ENCODE data around the gene RASGEF1C.
A peak's percentile ranks its signal among the peaks of the same experiment; 100 is the strongest.

The RASGEF1C gene

DNA sequence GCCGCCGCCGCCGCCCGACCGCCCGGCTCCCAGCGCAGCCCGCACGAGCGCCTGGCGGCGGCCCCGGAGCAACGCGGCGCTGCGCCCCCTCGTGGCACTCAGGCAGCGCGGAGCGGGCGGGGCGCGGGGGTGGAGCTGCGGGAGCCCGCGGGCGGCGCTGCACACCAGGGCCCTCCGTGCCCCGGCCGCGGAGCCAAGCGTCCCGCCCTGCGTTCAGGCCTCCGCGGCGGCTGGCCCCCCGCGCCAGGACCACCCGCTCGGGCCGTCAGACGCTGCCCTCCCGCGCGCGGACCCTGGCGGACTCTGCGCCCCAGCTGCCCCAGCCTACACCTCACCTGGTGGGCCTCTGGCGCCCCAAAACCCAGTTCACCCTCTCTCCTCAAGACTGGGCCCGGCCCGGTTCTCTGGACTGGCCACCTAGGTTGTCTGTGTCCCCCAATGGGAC is at the start of gene RASGEF1C:
TSS of gene RASGEF1C (minus strand) at position 75 of the 445 bp plus-strand sequence. CDS start 71,159 bp downstream, outside the sequence.
- peaks cover 13% of the 10 kb centered on the region for H3K4me1 Mint-ChIP-seq
- H3K27me3 Mint-ChIP-seq: peaks cover 81% of the 10 kb centered on the region
- peaks cover 6% of the 10 kb centered on the region for H3K9me3 Mint-ChIP-seq

GRCh38 chr5:180253036-180253824 is 44.2 kb upstream of the RASGEF1C start:
- Mint-ChIP-seq H3K27me3 (no peaks in the 10 kb centered on the region), H3K4me1 (no peaks in the 10 kb centered on the region), H3K4me3 (no peak overlapping the region), H3K36me3 (peaks cover 100% of the 10 kb centered on the region), H3K9me3 (peaks cover 42% of the 10 kb centered on the region), H3K27ac (no peak overlapping the region)
- no peak for ATAC-seq

More for the DNA sequence above, at the start of gene RASGEF1C:
- Mint-ChIP-seq H3K27ac (no peak within 1 kb of the TSS), H3K4me3 (peak within 1 kb of the TSS; percentile 69), H3K36me3 (no peaks in the 10 kb centered on the region)
- peak; percentile 79 for ATAC-seq

DNA sequence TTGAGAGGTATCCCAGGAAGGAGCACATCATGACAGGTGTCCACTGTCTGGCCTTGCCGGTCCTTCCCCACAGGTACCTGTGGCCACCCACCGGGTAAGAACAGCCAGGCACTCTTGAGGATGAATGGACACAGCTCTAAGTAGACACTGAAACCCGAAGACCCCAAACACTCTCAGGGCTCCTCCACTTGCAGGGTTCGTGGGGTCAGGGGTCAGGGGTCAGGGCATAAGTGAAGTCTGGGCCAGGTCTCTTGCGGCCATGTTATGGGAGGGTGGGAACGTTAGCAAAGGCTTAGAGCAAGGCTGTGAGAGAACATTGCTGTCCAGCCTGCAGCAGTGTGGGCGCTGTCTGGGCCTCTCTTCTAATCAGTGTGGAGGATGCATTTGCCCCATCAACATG is 42.9 kb upstream of the RASGEF1C start:
- Mint-ChIP-seq H3K4me1 (no peaks in the 10 kb centered on the region), H3K9me3 (peaks cover 32% of the 10 kb centered on the region), H3K27me3 (no peaks in the 10 kb centered on the region), H3K36me3 (peaks cover 100% of the 10 kb centered on the region), H3K4me3 (no peak overlapping the region), H3K27ac (no peak overlapping the region)
- ATAC-seq: no peak

- no peak for ATAC-seq
- H3K9me3 Mint-ChIP-seq: peaks cover 34% of the 10 kb centered on the region
- peaks cover 100% of the 10 kb centered on the region for H3K36me3 Mint-ChIP-seq
Measured at GRCh38 chr5:180251141-180251540, 42.1 kb upstream of the RASGEF1C start.

GRCh38 chr5:180250329-180250728 is 41.3 kb upstream of the RASGEF1C start:
- Mint-ChIP-seq H3K9me3 (peaks cover 31% of the 10 kb centered on the region), H3K27me3 (no peaks in the 10 kb centered on the region), H3K4me1 (no peaks in the 10 kb centered on the region), H3K27ac (no peak overlapping the region), H3K4me3 (no peak overlapping the region), H3K36me3 (peaks cover 96% of the 10 kb centered on the region)
- ATAC-seq: no peak

More at GRCh38 chr5:180251141-180251540, 42.1 kb upstream of the RASGEF1C start:
- H3K27ac Mint-ChIP-seq: no peak overlapping the region
- no peak overlapping the region for H3K4me3 Mint-ChIP-seq
- no peaks in the 10 kb centered on the region for H3K4me1 Mint-ChIP-seq
- H3K27me3 Mint-ChIP-seq: no peaks in the 10 kb centered on the region

GRCh38 chr5:180241600-180241999 is 32.6 kb upstream of the RASGEF1C start:
- Mint-ChIP-seq H3K27ac (no peak overlapping the region), H3K4me3 (no peak overlapping the region), H3K9me3 (peaks cover 15% of the 10 kb centered on the region), H3K4me1 (no peaks in the 10 kb centered on the region), H3K36me3 (peaks cover 96% of the 10 kb centered on the region), H3K27me3 (no peaks in the 10 kb centered on the region)
- no peak for ATAC-seq

DNA sequence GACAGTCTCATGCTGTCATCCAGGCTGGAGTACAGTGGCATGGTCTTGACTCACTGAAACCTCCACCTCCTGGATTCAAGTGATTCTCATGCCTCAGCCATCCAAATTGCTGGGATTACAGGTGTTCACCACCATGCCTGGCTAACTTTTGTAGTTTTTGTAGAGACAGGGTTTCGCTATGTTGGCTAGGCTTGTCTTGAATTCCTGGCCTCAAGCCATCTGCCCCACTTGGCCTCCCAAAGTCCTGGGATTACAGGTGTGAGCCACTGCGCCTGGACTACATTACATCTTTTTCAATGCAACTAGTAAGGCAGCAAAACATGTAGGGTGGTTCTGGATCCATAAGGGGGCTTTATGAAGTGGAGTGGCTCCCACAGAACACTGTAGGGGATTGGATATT is 29.6 kb upstream of the RASGEF1C start:
- peaks cover 100% of the 10 kb centered on the region for H3K36me3 Mint-ChIP-seq
- no peak overlapping the region for H3K27ac Mint-ChIP-seq
- ATAC-seq: no peak
- no peak overlapping the region for H3K4me3 Mint-ChIP-seq
- H3K4me1 Mint-ChIP-seq: no peaks in the 10 kb centered on the region
- peaks cover 3% of the 10 kb centered on the region for H3K9me3 Mint-ChIP-seq
- no peaks in the 10 kb centered on the region for H3K27me3 Mint-ChIP-seq

DNA sequence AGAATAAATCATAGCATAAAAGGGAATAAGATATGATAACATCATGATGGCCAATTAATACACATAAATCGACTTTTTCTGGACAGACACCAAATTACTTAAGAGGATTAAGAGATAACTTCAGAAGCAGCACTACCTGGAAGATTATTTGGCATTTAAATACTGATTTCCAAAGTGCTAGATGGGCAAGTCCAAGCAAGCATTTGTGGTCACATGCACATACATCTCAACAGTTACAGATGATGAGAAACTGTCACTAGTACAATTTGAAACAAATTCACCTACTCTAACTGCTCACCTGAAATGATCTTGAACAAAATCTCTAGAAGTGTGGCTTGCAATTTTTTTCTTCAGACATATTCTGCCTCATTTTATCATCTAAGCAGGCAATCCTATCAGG is 26.8 kb upstream of the RASGEF1C start:
- Mint-ChIP-seq H3K36me3 (peaks cover 98% of the 10 kb centered on the region), H3K4me1 (no peaks in the 10 kb centered on the region), H3K4me3 (no peak overlapping the region), H3K9me3 (peaks cover 7% of the 10 kb centered on the region), H3K27me3 (no peaks in the 10 kb centered on the region), H3K27ac (no peak overlapping the region)
- ATAC-seq: no peak

- H3K4me3 Mint-ChIP-seq: no peak overlapping the region
- H3K27ac Mint-ChIP-seq: no peak overlapping the region
- no peaks in the 10 kb centered on the region for H3K4me1 Mint-ChIP-seq
- ATAC-seq: no peak
- peaks cover 7% of the 10 kb centered on the region for H3K9me3 Mint-ChIP-seq
- no peaks in the 10 kb centered on the region for H3K27me3 Mint-ChIP-seq
- peaks cover 98% of the 10 kb centered on the region for H3K36me3 Mint-ChIP-seq
Measured at GRCh38 chr5:180235077-180235476, 26.1 kb upstream of the RASGEF1C start.

- Mint-ChIP-seq H3K27me3 (no peaks in the 10 kb centered on the region), H3K9me3 (peaks cover 9% of the 10 kb centered on the region), H3K4me1 (no peaks in the 10 kb centered on the region), H3K4me3 (no peak overlapping the region), H3K27ac (no peak overlapping the region), H3K36me3 (peaks cover 92% of the 10 kb centered on the region)
- no peak for ATAC-seq
Measured at GRCh38 chr5:180234271-180234670, 25.3 kb upstream of the RASGEF1C start.

GRCh38 chr5:180233729-180234128 is 24.7 kb upstream of the RASGEF1C start:
- H3K4me1 Mint-ChIP-seq: no peaks in the 10 kb centered on the region
- peaks cover 11% of the 10 kb centered on the region for H3K9me3 Mint-ChIP-seq
- no peak for ATAC-seq
- H3K27ac Mint-ChIP-seq: no peak overlapping the region
- no peak overlapping the region for H3K4me3 Mint-ChIP-seq
- peaks cover 87% of the 10 kb centered on the region for H3K36me3 Mint-ChIP-seq
- no peaks in the 10 kb centered on the region for H3K27me3 Mint-ChIP-seq

- no peak overlapping the region for H3K4me3 Mint-ChIP-seq
- no peaks in the 10 kb centered on the region for H3K4me1 Mint-ChIP-seq
- peaks cover 83% of the 10 kb centered on the region for H3K36me3 Mint-ChIP-seq
- ATAC-seq: no peak
- H3K27me3 Mint-ChIP-seq: no peaks in the 10 kb centered on the region
- H3K27ac Mint-ChIP-seq: no peak overlapping the region
- peaks cover 28% of the 10 kb centered on the region for H3K9me3 Mint-ChIP-seq
Measured at GRCh38 chr5:180230017-180230416, 21.0 kb upstream of the RASGEF1C start.

GRCh38 chr5:180222056-180222455 is 13.0 kb upstream of the RASGEF1C start:
- Mint-ChIP-seq H3K36me3 (peaks cover 48% of the 10 kb centered on the region), H3K27ac (no peak overlapping the region), H3K4me1 (no peaks in the 10 kb centered on the region), H3K27me3 (no peaks in the 10 kb centered on the region), H3K4me3 (no peak overlapping the region), H3K9me3 (peaks cover 41% of the 10 kb centered on the region)
- ATAC-seq: no peak

GRCh38 chr5:180217797-180218196 is 8.8 kb upstream of the RASGEF1C start:
- no peak overlapping the region for H3K4me3 Mint-ChIP-seq
- H3K4me1 Mint-ChIP-seq: no peaks in the 10 kb centered on the region
- H3K36me3 Mint-ChIP-seq: peaks cover 20% of the 10 kb centered on the region
- peaks cover 26% of the 10 kb centered on the region for H3K9me3 Mint-ChIP-seq
- no peak overlapping the region for H3K27ac Mint-ChIP-seq
- ATAC-seq: no peak
- H3K27me3 Mint-ChIP-seq: peaks cover 3% of the 10 kb centered on the region

DNA sequence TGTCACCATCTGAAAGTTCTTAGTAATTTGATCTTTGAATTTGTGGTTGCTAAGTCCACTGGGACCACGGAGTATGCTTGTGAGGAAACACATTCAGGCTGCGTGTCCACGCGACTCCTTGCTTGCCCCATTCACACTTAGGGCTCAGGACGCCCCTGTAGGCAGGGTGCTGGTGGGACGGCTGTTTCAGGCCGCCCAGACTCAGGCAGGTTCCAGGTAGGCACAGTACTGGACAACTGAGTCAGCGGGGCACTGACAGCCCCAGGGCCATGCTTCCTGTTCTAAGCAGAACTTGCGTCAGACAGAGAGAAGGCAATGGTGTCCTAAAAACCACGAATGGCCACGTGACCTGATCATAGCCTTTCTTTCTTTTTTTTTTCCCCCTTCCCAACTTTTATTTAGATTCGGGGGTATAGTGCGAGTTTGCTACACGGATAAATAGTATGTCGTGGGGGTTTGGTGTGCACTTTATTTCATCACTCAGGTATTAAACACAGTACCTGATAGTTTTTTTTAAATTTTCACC is 7.7 kb upstream of the RASGEF1C start:
- Mint-ChIP-seq H3K36me3 (peaks cover 12% of the 10 kb centered on the region), H3K4me1 (no peaks in the 10 kb centered on the region), H3K4me3 (no peak overlapping the region), H3K27ac (no peak overlapping the region), H3K9me3 (peaks cover 19% of the 10 kb centered on the region), H3K27me3 (peaks cover 14% of the 10 kb centered on the region)
- ATAC-seq: no peak
